Medulla oblongata (tissue), 1 donor: ENCODE measurements around the gene DHH.

Source experiments
- DNase-seq: peaks from one replicate; pipeline ENCODE4 v3.0.0-alpha.2; 2015; ENCODE audit errors: extremely low spot score

DHH gene

GRCh38 chr12:49109641-49110463 is 15.3 kb upstream of the DHH start:
- peak; percentile 31 for DNase-seq

DNA sequence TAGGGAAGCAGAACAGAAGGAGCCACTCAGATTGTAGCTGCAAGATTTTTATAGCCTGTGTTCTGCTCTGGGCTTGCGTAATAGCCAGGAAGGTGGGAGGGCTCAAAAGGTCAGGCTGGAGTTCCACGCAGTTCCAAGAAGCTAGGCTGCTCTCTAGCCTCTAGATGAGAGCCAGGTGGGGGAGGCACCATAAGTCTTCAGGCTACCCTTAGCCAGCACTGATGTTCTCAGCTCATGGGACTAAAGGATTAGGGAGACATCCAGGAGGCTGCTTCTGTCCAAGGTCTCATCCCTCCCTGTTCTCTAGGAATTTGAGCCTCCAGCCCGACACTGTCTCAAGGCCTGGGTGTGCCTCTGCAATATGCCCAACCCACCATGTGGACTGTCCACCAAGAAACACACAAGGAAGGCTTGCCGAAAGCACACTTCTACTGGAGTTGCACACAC is 14.4 kb upstream of the DHH start:
- peak; percentile 62 for DNase-seq

- DNase-seq = no peak
Observed at GRCh38 chr12:49105504-49106084, 11.0 kb upstream of the DHH start.

DNA sequence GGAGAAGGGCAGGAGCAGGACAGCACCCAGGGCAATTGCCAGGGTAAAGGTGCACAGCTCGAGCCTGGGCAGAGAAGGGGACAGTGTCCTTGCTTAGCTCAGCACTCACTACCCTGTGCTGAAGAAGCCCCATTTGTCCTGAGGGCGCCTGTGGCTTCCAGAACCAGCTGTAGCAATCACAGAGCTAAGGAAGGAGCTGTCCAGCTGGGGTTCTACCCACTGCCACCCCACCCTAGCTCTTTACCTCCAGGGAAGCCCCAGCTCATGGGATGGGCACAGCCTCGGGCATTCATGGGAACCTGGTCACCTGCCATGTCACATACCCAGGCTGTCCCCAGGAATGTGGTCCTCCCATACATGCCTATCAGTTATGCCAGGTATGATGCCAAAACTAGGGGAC is 10.2 kb upstream of the DHH start:
- DNase-seq = no peak

GRCh38 chr12:49100380-49100779 is 5.8 kb upstream of the DHH start:
- DNase-seq = no peak

GRCh38 chr12:49098703-49099102 is 4.1 kb upstream of the DHH start:
- no peak for DNase-seq

GRCh38 chr12:49098035-49098451 is 3.4 kb upstream of the DHH start:
- DNase-seq = peak; percentile 71

DNA sequence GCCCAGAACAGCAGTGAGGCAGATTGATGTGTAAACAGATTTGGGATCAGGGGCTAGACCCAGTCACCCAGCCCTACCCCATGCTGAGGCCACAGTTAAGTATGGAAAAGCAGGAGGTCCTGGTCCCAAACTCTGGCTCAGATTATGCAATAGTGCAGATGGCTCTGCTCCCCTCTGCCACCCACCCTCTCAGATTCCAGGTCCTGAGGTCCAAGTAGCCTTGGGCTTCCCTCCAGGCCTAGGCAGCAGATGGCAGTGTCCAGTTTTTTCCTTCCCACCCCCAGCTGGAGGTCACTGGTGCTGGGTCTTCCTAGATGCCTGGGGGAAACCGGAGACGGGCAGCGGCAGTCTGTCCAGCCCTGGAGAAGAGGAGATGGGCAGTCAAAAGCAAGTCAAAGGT is 2.8 kb upstream of the DHH start:
- no peak for DNase-seq

GRCh38 chr12:49094975-49095365 is 369 bp upstream of the DHH start:
- no peak for DNase-seq

DNA sequence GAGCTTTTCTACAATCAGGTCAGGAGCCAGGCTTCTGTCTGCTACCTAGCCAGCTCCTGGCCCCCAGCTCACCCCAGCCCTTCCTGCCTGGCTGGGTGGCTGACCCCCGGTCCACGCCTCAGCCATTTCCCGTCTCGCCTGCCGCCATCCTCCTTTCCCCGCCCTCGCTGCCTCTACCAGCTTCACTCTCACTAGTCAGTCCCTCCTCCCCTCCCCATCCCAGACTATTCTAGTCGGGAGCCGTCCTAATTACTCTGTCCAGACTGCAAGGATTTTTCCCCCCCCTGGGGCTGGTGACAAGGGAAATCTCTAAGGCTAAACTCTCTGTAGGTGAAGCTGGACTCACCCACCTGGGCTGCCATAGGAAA is 825 bp downstream of the DHH start:
- DNase-seq = no peak

DNA sequence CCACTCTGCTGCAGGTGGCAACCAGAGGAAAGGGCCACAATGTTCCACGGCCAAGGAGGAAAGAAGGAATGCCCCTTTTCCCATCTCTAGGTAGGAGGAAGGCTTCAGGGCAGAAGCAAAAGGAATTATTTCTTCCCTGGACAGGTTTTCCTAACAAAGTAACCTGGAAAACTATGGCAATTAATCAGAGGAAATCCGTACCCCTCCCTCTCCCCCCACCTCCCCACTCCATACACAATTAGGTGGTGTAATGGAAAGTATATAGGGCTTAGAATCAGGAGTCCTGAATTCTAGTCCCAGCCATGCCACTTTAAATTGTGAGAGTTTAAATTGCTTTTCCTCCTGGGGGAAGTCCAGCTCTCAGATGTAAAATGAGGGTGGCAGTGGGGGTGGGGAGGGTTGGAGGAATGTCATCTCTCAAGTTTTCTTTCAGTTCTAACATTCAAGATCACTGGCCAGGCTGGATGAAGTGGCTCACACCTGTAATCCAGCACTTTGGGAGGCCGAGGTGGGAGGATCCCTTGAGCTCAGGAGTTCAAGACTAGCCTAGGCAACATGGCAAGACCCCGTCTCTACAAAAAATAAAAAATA is 1.7 kb downstream of the DHH start:
- DNase-seq = no peak

GRCh38 chr12:49092086-49092815 is 2.4 kb downstream of the DHH start:
- peak; percentile 43 for DNase-seq

DNA sequence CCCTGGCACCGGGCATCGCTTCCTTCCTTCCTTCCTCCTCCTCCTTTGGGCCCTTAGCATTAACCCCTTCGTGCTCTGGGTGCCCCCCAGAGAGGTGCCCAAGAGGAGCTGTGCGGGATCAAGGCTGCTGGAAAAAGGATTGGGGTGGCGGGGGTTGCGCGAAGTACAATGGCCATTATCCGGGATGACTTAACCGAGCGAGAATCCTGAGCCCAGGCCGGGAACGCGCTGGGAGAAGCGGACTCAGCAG is 2.8 kb downstream of the DHH start:
- no peak for DNase-seq

GRCh38 chr12:49091056-49091835 is 3.4 kb downstream of the DHH start:
- no peak for DNase-seq

DNA sequence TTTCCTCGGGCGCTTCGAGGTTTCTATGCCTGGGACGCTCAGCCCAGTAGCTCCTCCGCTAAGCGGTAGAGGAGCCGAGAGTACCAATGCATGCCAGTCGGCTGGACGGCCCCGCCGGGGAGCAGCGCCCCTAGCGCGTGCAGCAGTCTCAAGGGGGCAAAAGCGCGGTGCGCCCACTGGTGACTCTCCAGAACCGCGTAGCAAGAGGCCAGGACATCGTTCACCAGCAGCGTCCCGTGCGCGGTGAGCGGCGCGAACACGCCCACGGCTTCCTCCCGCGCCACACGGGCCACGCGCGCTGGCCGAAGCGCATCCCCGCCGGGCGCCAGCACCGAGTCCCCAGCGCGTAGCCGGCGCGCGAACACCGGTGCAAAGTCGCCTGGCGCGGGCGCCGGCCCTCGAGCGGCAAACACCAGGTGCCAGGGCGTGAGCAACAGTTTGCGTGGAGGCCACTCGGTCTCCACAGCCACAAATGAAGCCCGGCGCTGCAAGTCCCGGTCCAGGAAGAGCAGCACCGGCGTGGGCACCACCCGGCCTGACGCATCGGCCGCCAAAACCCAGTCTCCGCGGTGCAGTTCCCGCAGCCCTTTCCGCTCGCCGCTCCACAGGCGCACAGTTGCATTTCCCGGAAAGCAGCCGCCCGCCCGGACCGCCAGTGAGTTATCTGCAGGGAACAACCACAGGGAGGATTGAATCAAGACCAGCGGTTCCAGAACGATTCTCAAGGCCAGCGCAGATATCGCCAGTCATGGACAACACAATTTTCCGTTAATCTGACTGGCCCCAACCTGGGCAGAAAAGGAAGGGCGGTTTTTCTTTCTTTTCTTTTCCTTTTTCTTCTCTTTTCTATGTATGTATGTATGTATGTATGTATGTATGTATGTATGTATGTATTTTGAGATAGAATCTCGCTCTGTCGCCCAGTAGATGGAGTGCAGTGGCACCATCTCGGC is 4.5 kb downstream of the DHH start:
- DNase-seq = no peak

DNA sequence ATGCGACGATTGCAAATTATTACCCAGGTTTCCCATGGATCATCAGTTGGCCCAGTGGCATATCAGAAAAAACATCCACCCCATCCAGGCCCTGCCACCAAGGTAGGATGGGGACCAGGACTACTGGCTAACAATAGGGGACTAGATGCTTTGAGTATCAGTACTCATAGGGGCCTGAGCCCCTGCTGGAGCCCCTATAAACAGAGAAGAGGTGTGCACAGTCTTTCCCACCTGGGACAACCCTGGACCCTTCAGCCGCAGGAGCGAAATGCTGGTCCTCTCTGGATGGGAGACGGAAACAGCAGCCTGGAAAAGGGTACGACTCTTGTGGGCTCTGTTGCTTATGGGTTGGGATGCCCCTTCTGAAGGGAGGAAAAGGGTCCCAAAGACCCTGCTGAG is 5.7 kb downstream of the DHH start:
- no peak for DNase-seq

- peak; percentile 94 for DNase-seq
Observed at GRCh38 chr12:49088150-49088931, 6.3 kb downstream of the DHH start.

- no peak for DNase-seq
Observed at GRCh38 chr12:49086116-49086515, 8.5 kb downstream of the DHH start.

GRCh38 chr12:49084438-49084837 is 10.2 kb downstream of the DHH start:
- no peak for DNase-seq

GRCh38 chr12:49079793-49080192 is 14.8 kb downstream of the DHH start:
- no peak for DNase-seq
